Lower lobe of right lung (tissue), 2 donors: Measurements from ENCODE around the gene LEMD1. TPM values are rescaled to one million over a fixed set of nuclear protein-coding genes. Genes with fewer than 3 reads are reported as not detected.

Source experiments
- ATAC-seq, 2 donors: fragments of 200-7000 bp; cut with Tn5 transposase; one replicate each; pipeline ENCODE4 v1.9.1; 2020 to 2022; ENCODE audit warnings: mild to moderate bottlenecking in 2 of 2, moderate library complexity in 2 of 2
- DNase-seq: peaks from one replicate; pipeline ENCODE4 v3.0.0-alpha.2; 2020
- H3K27ac ChIP-seq: fragments of 200-600 bp; one replicate; pipeline ENCODE4 v1.8.0; 2022
- H3K27me3 ChIP-seq: fragments of 200-600 bp; one replicate; pipeline ENCODE4 v1.8.0; 2022; ENCODE audit warnings: low read depth
- H3K36me3 ChIP-seq: fragments of 200-600 bp; one replicate; pipeline ENCODE4 v1.8.0; 2022; ENCODE audit warnings: mild to moderate bottlenecking
- H3K4me1 ChIP-seq: fragments of 200-600 bp; one replicate; pipeline ENCODE4 v1.8.0; 2022
- H3K4me3 ChIP-seq: fragments of 200-600 bp; one replicate; pipeline ENCODE4 v1.8.0; 2022; ENCODE audit warnings: mild to moderate bottlenecking
- H3K9me3 ChIP-seq: fragments of 200-600 bp; one replicate; pipeline ENCODE4 v1.8.0; 2022
- CTCF ChIP-seq: fragments of 200-600 bp; IDR thresholded peaks from one replicate; pipeline ENCODE4 v1.8.0; 2022; ENCODE audit warnings: antibody characterized with exemption, mild to moderate bottlenecking
- intact Hi-C: fragments of 100-400 bp; cut with DNase I; formaldehyde crosslinking; loops from one replicate; pipeline ENCODE4 v1.11.0; 2022
- total RNA-seq: library from RNA; stranded (reverse); fragmentation: NEBNext Ultra II Directional; extraction: Animal tissue kit (Norgen Biotek cat#: 25700); gene quantifications from one replicate; pipeline ENCODE4 v1.2.1, GENCODE V29; 2021
- donor health status: DM: no; HTN: yes; CAD: no; lungs with severe emphysema.

Gene LEMD1
- total RNA-seq, 1 donor from 2014 or later: not detected

GRCh38 chr1:205356440-205357139, 65.3 kb downstream of the LEMD1 start, which contains the start of gene KLHDC8A:
Gene KLHDC8A (minus strand): TSS chr1:205356922. CDS start chr1:205343604, 13,318 bp downstream.
- intact Hi-C loops: no loop called here
- DNase-seq (no peak), ATAC-seq (no peak)
- no peaks in the 10 kb centered on the region for H3K9me3 ChIP-seq
- no peak for TF ChIP-seq CTCF
- H3K4me3 ChIP-seq: no peak within 1 kb of the TSS
- H3K27ac ChIP-seq: no peak within 1 kb of the TSS
- peaks cover 9% of the 10 kb centered on the region for H3K27me3 ChIP-seq
- H3K4me1 ChIP-seq: peaks cover 5% of the 10 kb centered on the region
- H3K36me3 ChIP-seq: no peaks in the 10 kb centered on the region

- Histone ChIP-seq H3K27me3 (peaks cover 9% of the 10 kb centered on the region), H3K4me3 (no peak overlapping the region), H3K4me1 (peaks cover 6% of the 10 kb centered on the region), H3K9me3 (no peaks in the 10 kb centered on the region), H3K27ac (peak overlapping the region; percentile 7), H3K36me3 (no peaks in the 10 kb centered on the region)
- peak; percentile 87 for DNase-seq
- ATAC-seq: peak; percentile 82 to 91
- no peak for TF ChIP-seq CTCF
- intact Hi-C loops: no loop called here
Measured at GRCh38 chr1:205355075-205355453, 66.8 kb downstream of the LEMD1 start.

- DNase-seq (no peak), ATAC-seq (peak; percentile 67 to 78)
- H3K4me3 ChIP-seq: no peak overlapping the region
- peak overlapping the region; percentile 7 for H3K27ac ChIP-seq
- H3K9me3 ChIP-seq: no peaks in the 10 kb centered on the region
- peaks cover 9% of the 10 kb centered on the region for H3K4me1 ChIP-seq
- TF ChIP-seq CTCF: peak; percentile 85
- peaks cover 9% of the 10 kb centered on the region for H3K27me3 ChIP-seq
- no peaks in the 10 kb centered on the region for H3K36me3 ChIP-seq
- intact Hi-C loops: no loop called here
Measured at GRCh38 chr1:205354259-205355074, 67.4 kb downstream of the LEMD1 start.

- no peaks in the 10 kb centered on the region for H3K36me3 ChIP-seq
- DNase-seq: no peak
- H3K27me3 ChIP-seq: peaks cover 9% of the 10 kb centered on the region
- peaks cover 9% of the 10 kb centered on the region for H3K4me1 ChIP-seq
- TF ChIP-seq CTCF: no peak
- intact Hi-C loops: no loop called here
- H3K9me3 ChIP-seq: no peaks in the 10 kb centered on the region
- H3K27ac ChIP-seq: no peak overlapping the region
- ATAC-seq: peak; percentile 66 to 74
- H3K4me3 ChIP-seq: no peak overlapping the region
Measured at GRCh38 chr1:205353612-205354011, 68.2 kb downstream of the LEMD1 start.

GRCh38 chr1:205353191-205353590, 68.7 kb downstream of the LEMD1 start:
- Histone ChIP-seq H3K27me3 (peaks cover 9% of the 10 kb centered on the region), H3K4me1 (peaks cover 9% of the 10 kb centered on the region), H3K27ac (no peak overlapping the region), H3K36me3 (no peaks in the 10 kb centered on the region), H3K4me3 (no peak overlapping the region), H3K9me3 (no peaks in the 10 kb centered on the region)
- intact Hi-C loops: no loop called here
- ATAC-seq (no peak), DNase-seq (no peak)
- TF ChIP-seq CTCF: no peak
